SIG-M5 treated with dmso at 0.1 percent for 504 hours (cell line): Measurements from ENCODE around the gene DENR.
"Not testable (repeated sequence)": the region's sequence is repeated elsewhere in the genome, so short reads cannot be mapped to it uniquely, and the experiment has no call there.

Experiments used
- DNase-seq: peaks from one replicate; lab custom pipeline; 2025; ENCODE audit not compliant: unreplicated experiment; lab: John Stamatoyannopoulos, UW

The DENR gene

DNA sequence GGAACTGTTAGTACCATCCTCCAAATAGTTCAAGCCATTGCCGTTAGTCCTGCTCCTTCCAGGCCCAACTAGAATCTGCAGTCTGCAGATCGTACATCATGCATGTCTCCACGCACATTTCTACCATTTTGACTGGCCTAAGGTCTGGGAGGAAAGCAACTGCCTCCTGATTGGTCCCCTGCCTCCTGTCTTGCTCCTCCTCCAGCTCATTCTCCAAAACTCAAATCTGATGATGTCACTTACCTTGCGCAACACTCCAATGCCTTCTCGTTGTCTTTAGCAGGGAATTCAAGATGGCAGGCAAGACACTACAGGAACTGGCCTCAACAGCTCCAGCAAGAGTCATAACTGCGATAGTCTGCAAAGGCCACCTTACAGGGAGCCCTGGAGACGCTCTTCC is 12.3 kb upstream of the DENR start:
- no peak for DNase-seq

DNA sequence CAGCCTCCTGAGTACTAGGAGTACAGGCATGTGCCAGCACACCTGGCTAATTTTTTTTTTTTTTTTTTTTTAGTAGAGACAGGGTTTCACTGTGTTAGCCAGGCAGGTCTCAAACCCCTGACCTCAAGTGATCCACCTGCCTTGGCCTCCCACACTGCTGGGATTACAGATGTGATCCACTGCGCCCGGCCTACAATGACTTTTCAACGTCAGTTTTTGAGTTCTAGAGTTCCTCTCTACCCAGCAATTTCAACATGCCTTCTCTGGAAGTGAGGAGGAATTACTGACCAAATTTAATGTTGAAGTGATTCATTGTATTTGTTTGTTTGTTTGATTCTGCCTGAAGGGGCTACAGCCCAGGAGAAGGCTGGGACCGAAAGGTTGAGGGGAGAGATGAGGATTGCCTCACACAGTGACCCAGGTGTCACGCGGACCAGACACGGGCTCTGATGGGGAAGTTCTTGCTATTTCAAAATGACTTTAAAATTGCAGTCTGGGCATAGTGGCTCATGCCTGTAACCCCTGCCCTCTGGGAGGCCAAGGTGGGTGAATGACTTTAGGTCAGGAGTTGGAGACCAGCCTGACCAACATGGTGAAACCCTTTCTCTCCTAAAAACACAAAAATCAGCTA is 8.6 kb upstream of the DENR start:
- no peak for DNase-seq

DNA sequence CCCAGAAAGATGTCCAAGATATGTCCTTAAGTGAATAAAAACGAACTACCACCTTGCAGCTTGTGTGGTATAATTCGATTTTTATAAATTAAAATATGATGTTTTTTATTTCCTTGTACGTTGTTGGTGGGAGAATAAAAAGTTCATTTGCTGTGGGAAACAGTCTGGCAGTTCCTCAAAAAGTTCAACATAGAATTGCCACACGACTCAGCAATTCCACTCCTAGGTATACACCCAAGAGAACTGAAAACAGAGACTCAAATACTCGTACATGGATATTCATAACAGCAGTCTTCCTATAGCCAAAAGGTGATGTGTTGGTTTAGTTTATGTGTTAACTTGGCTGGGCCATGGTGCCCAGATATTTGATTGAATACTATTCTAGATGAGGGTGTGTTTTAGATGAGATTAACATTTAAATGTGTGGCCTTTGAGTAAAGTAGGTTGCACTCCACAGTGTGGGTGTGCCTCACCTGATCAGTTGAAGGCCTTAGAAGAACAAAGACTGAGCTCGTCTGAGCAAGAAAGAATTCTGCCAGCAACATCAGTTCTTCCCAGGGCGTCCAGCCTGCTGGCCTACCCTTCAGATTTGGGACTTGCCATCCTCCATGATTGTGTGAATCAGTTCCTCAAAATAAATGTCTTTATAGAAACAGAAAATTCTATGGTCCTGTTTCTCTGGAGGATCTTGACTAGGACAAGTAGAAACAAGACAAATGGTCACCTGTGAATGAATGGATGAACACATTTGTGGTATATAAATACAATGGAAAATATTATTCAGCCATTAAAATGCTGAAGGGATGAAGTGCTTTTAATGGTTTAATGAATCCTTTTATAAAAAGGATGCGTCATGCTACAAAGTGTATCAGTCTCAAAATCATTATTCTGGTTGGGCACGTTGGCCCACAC is 5.1 kb upstream of the DENR start:
- no peak for DNase-seq

DNA sequence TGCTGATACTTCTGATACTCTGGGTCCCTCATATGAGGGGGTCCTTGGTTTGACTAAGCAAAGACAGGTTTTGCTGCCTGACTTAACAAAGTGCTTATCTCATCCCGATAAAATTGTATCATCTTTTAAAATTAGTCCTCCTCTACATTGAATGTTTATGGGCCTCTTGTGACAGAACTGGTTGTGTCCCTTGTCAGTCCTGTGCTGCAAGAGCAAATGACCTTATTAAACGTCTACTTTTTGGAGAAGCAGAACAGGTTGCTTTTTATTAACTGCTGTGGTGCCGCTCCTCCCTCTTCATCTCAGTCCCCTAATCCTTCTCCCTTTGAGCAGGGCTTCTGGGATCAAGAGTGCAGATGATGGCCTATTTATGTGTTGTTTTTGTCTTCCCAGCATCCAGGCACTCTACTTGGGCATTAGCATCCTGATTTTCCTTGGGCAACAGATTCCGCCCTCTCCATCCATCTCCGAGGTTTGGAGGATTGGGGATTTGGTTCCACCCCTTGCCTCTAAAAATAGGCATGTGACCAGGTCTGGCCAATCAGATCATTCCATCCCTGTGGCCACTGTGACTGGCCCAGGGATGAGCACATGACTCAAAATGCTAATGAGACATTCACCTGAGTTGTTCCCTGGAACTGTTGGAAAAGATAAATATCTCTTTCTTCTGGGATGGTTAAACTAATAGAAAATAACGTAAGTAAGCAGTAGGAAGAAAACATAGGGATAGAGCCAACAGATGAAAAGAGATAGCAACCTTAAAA is 2.9 kb upstream of the DENR start:
- DNase-seq: peak; percentile 55

DNA sequence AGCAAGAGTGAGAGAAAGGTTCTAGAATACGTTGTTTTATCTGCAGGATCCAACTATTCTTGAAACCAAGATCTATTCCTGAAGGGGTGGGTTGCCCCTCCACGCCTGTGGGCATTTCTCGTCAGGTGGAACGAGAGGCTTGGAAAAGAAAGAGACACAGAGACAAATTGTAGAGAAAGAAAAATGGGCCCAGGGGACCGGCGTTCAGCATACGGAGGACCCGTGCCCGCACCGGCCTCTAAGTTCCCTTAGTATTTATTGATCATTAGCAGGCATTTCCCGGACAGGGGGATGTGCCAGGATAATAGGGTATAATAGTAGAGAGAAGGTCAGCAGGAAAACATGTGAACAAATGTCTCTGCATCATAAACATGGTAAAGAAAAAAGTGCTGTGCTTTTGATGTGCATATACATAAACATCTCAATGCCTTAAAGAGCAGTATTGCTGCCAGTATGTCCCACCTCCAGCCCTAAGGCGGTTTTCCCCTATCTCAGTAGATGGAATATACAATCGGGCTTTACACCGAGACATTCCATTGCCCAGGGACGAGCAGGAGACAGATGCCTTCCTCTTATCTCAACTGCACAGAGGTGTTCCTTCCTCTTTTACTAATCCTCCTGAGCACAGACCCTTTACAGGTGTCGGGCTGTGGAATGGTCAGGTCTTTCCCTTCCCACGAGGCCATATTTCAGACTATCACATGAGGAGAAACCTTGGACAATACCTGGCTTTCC is 1.7 kb upstream of the DENR start:
- not testable (repeated sequence) for DNase-seq

DNA sequence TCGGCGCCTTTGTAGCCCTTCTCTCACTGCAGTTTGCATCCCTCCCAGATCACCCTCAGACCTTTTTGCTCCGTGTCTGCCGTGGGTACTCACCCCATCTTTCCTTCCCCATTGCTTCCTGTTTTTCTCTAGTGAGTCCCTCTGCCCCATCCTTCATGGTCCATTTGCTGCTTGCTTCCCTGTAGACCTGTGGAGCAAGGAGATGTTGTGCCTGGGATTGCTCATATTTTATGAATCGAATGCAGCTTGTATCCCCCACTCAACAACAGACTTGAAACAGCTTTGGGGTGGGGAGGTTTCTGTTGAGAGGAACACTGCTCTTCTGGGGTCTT is 661 bp downstream of the DENR start:
- DNase-seq: peak; percentile 63

DNA sequence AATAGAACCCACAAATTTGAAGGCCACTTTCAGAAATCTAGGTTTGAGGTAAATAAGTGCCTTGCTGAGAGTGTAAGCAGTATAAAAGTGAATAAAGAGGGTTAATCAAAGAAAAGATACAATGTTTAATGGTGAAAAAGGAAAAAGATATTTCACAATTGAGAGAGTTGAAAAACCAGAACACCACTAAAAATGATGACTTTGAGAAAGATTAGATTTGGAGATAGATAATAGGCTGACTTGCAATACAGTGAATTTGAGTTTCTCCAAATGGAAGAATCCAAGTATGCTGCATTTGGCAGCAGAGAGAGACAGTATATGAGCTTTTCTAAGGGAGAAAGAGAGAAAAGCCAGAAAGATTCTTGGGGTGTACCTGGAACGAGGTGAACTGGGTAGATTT is 2.2 kb downstream of the DENR start:
- DNase-seq: no peak

DNA sequence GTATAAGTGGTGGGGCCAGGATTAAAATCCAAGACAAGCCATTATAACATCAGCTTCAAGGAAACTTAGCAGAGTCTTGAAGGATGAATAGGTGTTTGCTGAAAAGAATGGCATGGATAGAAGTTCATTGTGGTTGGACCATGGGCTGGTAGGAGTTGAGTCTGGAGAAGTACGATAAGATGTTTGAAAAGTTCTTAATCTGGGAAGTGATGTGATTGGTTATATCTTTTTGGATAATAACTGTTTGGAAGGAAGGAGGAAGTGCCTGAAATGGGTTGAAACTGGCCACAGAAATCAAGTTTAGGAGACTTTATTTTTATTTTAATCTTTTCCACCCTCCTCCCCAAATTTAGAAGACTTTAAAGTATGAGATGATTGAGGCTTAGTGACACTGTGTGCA is 4.9 kb downstream of the DENR start:
- no peak for DNase-seq

DNA sequence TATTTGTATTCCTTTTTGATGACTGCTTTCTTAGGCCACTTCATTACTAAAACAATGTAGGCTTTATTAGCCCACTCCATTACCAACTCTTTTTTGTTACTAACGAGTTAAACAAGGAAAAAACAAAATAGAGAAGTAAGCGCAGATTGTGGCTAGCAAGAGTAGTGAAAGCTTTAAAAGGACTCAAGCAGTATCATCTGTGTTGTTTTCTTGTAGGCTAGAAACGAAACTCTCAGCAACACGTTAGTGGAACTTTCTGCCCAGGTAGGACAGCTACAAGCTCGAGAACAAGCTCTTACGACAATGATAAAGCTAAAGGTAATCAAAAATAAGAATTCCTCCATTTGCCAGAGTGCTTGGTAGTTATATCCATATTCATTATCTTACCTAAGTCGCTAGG is 32.9 kb downstream of the DENR start:
- no peak for DNase-seq

DNA sequence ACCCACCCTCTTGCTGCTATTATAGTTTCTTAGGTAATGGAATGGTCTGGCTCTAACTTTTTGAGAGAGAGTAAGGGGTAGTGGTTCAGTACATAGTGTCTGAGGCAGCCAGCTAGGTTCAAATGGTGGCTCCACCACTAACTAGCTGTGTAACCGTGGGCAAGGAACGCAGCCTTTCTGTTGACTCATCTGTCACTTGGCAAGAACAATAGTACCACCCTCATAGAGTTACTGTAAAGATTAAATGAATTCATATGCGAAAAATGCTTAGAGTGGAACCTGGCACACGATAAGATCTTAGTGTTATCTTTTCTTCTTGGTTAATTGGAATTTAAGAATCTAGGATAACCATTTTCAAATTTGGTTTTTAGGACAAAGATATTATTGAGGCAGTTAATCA is 35.8 kb downstream of the DENR start:
- DNase-seq: no peak

DNA sequence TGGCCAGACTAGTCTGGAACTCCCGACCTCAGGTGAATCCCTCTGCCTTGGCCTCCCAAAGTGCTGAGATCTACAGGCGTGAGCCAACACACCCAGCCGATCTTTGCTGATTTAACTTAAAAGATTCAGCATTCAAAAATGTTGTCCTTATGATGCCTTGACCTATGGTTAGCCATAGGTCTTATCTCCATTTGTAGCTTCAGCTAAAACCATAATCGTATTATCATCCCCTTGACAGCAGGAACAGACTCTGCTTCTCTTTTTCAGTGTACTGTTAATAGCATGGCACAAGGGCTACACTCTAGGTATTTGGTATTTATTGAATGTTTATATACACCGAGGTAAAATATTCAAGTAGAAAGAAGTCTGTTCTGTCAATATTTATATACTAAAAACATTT is 37.0 kb downstream of the DENR start:
- no peak for DNase-seq

DNA sequence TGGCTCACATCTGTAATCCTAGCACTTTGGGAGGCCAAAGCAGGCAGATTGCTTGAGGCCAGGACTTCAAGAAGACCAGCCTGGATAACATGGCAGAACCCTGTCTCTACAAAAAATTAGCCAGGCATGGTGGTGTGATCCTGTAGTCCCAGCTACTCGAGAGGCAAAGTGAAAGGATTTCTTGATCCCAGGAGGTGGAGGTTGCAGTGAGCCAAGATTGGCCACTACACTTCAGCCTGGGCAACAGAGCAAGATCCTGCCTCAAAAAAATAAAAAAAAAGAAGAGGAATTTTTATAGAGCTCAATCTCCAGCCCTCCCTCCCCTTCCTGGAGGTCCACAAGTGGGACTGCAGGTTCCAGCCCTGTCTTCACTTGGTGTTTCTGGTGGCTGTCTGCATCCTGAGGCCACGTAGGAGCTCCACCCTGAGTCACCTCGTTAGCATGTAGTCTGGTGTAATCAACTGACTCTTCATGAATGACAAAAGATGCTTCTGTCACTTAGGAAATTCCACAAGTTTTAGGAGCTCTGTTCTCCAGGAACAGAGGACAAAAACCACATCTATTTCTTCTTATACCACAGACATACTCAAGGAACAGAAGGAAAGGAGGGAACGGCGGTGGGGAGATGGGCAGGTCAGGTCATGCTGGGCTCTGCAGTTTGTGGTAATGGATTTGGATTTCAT is 37.9 kb downstream of the DENR start:
- DNase-seq: no peak

DNA sequence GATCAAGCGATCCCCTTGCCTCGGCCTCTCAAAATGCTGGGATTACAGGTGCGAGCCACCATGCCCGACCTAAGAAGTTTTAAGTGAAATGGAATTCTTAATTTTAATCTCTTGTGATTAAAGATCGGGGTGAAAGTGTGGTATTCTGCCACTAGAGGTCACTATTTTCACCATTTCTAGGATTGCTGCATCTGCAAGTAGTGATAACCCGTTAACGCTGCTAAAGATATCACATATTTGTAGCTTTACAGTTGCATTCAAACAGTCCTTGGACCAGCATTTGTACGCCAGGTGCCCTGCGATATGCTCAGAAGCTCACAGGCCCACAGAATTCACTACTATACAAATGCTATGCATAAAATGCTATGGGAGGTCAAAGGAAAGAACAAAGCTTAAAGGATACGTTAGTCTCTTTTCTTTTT is 41.1 kb downstream of the DENR start:
- peak; percentile 72 for DNase-seq

DNA sequence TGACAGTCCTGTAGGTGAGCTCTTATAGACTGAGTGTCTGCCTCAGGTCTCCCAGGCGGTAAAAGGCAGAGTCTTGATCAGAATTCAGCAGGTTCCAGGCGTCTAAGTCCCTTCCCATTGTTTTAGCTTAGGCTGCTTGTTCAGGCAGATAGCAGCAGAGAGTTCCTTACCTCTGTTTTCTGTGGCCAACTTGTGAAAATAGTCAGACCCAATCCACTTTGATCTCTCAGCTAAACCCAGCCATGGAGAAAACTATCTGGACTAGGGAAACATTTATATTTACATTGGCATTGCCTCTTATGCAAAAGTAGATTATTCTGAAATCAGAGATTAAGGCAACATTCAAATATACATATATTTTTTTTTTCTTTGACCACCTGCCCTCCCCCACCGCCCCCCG is 43.2 kb downstream of the DENR start:
- DNase-seq: no peak

DNA sequence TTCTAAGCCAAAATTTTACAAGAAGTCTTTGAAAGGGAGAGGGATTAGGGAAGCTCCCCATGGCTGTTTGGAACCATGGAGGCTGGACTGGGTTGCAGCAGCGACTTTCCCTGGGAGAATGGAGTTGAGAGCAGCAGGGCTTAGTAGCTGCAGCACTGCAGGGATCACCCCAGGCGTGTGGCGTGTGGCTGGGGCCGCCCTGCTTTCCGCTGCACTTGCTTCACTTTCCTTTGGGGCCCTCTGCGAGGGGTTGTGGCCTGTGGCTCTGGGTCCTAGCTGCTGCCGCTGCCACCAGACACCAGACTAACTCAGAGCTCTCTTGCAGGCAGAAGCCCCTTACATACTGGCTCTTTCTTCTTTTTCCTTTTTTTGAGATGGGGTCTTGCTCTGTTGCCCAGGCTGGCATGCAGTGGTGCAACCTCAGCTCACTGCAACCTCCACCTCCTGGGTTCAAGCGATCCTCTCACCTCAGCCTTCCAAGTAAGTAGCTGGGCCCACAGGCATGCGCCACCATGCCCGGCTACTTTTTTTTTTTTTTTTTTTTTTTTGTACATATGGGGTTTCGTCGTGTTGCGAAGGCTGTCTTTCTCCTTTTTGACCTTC is 47.1 kb downstream of the DENR start:
- DNase-seq: peak; percentile 82

DNA sequence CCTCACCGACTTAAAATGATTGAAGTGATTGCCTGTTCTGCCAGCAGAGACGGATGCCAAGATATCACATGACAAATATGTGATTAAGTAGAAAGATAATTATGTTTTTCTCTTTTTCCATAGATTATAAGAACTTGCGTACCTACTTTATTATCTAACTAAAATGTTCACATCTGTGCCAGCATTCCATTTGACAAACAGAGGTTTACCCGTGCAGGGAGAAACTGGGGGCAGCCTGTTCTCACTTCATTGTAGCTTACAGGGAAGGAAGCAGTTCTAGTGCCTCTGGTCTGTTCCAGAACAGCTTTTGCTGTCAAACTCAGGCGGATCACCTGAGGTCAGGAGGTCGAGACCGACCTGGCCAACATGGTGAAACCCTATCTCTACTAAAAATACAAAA is 51.3 kb downstream of the DENR start:
- DNase-seq: no peak

DNA sequence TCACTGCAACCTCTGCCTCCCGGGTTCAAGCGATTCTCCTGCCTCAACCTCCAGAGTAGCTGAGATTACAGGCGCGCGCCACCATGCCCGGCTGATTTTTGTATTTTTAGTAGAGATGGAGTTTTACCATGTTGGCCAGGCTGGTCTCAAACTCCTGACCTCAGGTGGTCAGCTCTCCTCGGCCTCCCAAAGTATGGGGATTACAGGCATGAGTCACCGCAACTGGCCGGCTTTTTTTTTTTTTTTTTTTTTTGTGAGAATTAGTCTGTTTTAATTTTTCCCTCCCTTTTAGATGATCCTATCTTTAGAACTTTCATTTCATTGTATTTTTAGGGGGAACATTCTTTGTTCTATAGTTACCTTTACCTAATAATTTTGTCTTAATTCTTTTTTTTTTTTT is 52.3 kb downstream of the DENR start:
- not testable (repeated sequence) for DNase-seq

DNA sequence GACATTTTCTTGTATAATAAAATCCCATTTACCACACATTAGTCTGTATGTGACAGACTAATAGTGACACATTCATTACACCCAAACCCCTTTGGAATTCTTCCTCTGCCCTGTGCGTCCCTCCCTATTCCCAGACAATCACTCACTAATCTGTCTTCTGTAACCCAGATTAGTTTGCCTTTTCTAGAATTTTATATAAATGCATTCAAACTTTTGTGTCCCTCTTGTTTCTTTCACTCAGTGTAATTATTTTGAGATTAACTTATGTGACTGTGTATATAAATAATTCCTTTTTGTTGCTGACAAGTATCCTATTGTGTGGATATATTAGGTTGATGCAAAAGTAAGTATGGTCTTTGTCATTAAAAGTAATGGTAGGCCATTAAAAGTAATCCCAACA is 55.0 kb downstream of the DENR start:
- no peak for DNase-seq

DNA sequence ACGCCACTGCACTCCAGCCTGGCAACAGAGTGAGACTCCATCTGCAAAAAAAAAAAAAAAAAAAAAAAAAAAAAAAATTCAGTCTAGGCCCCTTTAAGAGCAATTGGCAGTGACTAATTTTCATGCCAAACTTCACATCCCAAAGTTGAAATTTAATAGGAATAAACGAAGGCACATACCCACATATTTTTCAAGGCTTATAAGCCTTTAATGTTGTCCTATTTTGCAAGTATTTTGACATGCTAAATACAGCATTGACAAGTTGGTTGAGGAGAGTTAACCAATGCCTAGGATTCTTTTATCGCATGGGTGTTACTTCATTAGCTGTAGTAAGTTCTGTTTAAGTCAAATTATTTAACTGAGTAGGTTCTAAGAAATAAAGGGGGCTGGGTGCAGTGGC is 59.2 kb downstream of the DENR start:
- no peak for DNase-seq

DNA sequence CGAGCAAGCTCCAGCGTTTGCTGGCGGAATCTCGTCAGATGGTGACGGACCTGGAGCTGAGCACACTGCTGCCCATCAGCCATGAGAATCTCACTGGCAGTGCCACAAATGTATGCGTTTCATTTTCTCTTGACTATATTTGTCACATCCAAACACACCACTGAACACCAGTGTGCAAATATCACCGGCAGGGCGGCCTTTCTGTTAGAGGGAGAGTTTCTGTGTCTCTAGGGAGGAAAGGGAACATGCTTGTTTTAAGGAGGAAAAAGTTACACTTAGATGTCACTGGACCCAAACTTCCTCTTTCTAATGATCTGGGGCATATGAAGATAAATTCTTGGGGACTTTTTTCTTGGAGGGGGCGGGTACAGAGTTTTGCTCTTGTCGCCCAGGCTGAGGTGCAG is 60.7 kb downstream of the DENR start:
- peak; percentile 64 for DNase-seq
